Activated CD4-positive, alpha-beta T cell treated with anti-CD3 and anti-CD28 coated beads, Interleukin-2, amount 50 U/mL, for 4 hours (primary cell): ENCODE results near the gene CCL16.

Experiments
- DNase-seq, 2 experiments: peaks; one replicate each; pipeline ENCODE4 v3.0.0-alpha.2; 2020

CCL16 gene

GRCh38 chr17:35934760-35935159 is 46.5 kb downstream of the CCL16 start:
- DNase-seq = no peak

DNA sequence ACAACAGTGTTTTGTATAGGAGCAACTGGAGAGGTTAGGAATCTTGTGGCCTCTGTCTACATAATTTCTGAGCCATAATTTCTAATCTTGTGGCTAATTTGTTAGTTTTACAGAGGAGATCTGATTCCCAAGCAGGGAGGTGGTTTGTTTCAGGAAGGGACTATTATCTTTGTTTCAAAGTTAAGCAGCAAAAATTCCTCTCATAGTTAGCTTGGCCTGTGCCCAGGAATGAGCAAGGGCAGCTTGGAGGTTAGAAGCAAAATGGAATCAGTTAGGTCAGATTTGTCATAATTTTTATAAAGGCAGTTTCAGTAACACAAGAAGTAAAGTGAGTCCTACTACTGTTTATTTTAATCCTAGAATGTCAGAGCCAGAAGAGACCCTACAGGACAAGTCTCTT is 48.7 kb downstream of the CCL16 start:
- DNase-seq = no peak

- no peak for DNase-seq
These were observed 49.4 kb downstream of the CCL16 start for GRCh38 chr17:35931794-35932425.

GRCh38 chr17:35930211-35931065 is 50.9 kb downstream of the CCL16 start, which contains the start of gene RDM1:
TSS of gene RDM1 (minus strand) at chr17:35930773. CDS start at chr17:35930727, 46 bp downstream.
- DNase-seq = peak; percentile 60 to 64

- DNase-seq = no peak
These were observed 53.6 kb downstream of the CCL16 start for GRCh38 chr17:35927714-35928113.
